ENCODE results near the gene MEIOSIN.

- TF ChIP-seq CTCF (IDR thresholded peaks at IDR 0.05) (no peak), POLR2A (IDR thresholded peaks at IDR 0.05) (no peak)
Measured at GRCh38 chr19:45733160-45733810, at the start of gene MEIOSIN.

Data from heart left ventricle (tissue), 13 donors.